LoVo (cell line): ENCODE measurements around the gene ARHGEF12.
A peak's percentile ranks its signal among the peaks of the same experiment; 100 is the strongest.

Experiments used
- DNase-seq: peaks from one replicate; pipeline ENCODE4 v3.0.0-alpha.2; 2016; ENCODE audit warnings: low spot score

ARHGEF12 gene

GRCh38 chr11:120318906-120319305, 17.3 kb upstream of the ARHGEF12 start:
- DNase-seq: no peak

GRCh38 chr11:120324932-120325810, 11.0 kb upstream of the ARHGEF12 start, which contains the start of gene TLCD5:
TLCD5 (plus strand) TSS chr11:120325299; CDS start chr11:120327442, 2,143 bp downstream.
- peak; percentile 59 for DNase-seq

- DNase-seq: no peak
Observed at GRCh38 chr11:120326228-120326627, 10.0 kb upstream of the ARHGEF12 start.

- DNase-seq: no peak
Observed at GRCh38 chr11:120326845-120327281, 9.3 kb upstream of the ARHGEF12 start.

- no peak for DNase-seq
Observed at GRCh38 chr11:120327311-120327710, 8.9 kb upstream of the ARHGEF12 start.

- no peak for DNase-seq
Observed at GRCh38 chr11:120329556-120329955, 6.7 kb upstream of the ARHGEF12 start.

- DNase-seq: no peak
Observed at GRCh38 chr11:120330045-120330444, 6.2 kb upstream of the ARHGEF12 start.

GRCh38 chr11:120331301-120331996, 4.8 kb upstream of the ARHGEF12 start:
- peak; percentile 49 for DNase-seq

- DNase-seq: no peak
Observed at GRCh38 chr11:120332822-120333716, 3.1 kb upstream of the ARHGEF12 start.

GRCh38 chr11:120333801-120334200, 2.4 kb upstream of the ARHGEF12 start:
- DNase-seq: no peak

GRCh38 chr11:120334332-120334731, 1.9 kb upstream of the ARHGEF12 start:
- no peak for DNase-seq

- peak; percentile 83 for DNase-seq
Observed at GRCh38 chr11:120334894-120335462, 1.2 kb upstream of the ARHGEF12 start.

- DNase-seq: no peak
Observed at GRCh38 chr11:120335556-120335907, 681 bp upstream of the ARHGEF12 start.

GRCh38 chr11:120336641-120337354, 585 bp downstream of the ARHGEF12 start:
- DNase-seq: no peak

GRCh38 chr11:120337355-120338106, 1.3 kb downstream of the ARHGEF12 start:
- DNase-seq: no peak

GRCh38 chr11:120338107-120338933, 2.1 kb downstream of the ARHGEF12 start:
- DNase-seq: no peak

GRCh38 chr11:120339394-120339890, 3.2 kb downstream of the ARHGEF12 start:
- peak; percentile 59 for DNase-seq

- no peak for DNase-seq
Observed at GRCh38 chr11:120340529-120340928, 4.3 kb downstream of the ARHGEF12 start.

GRCh38 chr11:120342226-120342625, 6.0 kb downstream of the ARHGEF12 start:
- DNase-seq: no peak
